NCI-H82 (cell line): ENCODE data around the gene HRNR.
"Not testable (repeated sequence)": the region's sequence is repeated elsewhere in the genome, so short reads cannot be mapped to it uniquely, and the experiment has no call there.

Experiments
- DNase-seq: peaks from one replicate; lab custom pipeline; 2025; lab: John Stamatoyannopoulos, UW

The HRNR gene

DNA sequence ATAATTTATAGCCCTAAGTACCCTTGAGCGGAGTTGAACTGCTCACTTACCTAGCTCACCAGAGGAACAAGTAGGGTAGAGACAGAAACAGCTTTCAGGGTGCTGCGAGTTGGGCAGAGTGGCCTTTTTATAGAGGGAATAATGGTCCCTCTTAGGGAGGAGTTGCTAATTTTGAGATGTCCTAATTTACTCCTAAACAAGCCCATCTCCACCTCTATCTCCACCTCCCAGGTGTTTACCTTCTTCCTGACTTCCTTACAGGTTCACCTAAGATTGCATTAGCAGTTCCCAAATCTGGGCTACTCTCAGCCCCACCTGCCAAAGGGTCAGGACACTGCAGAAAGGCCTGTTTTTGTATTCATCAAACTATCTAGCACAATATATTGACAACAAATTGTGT is at the start of gene HRNR:
HRNR (minus strand) TSS at position 101 of the 400 bp plus-strand sequence. CDS start 940 bp downstream, outside the sequence.
- DNase-seq: no peak

DNA sequence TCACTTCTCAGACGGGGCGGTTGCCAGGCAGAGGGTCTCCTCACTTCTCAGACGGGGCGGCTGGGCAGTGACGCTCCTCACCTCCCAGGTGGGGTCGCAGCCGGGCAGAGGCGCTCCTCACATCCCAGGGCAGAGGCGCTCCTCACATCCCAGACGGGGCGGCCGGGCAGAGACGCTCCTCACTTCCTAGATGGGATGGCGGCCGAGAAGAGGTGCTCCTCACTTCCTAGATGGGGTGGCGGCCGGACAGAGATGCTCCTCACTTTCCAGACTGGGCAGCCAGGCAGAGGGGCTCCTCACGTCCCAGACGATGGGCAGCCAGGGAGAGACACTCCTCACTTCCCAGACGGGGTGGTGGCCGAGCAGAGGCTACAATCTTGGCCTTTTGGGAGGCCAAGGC is 32.4 kb upstream of the HRNR start:
- DNase-seq: not testable (repeated sequence)

DNA sequence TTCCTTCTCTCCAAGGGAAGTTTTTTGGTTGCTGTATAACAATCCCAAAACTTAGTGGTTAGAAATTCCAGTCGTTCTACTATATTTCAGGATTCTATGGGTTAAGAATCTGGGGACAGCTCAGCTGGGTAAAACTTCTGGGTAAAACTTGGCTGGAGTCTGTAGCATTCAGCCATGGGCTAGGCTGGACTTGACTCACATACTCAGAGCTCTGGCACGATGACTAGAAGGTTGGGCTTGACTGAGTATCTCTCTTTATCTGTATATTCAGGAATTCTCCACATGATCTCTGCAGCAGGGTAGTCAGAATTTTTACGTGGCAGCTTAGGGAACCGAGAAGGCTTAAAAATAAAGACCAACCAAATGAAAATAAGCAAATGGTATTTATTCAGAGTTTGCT is 28.2 kb upstream of the HRNR start:
- DNase-seq: no peak

DNA sequence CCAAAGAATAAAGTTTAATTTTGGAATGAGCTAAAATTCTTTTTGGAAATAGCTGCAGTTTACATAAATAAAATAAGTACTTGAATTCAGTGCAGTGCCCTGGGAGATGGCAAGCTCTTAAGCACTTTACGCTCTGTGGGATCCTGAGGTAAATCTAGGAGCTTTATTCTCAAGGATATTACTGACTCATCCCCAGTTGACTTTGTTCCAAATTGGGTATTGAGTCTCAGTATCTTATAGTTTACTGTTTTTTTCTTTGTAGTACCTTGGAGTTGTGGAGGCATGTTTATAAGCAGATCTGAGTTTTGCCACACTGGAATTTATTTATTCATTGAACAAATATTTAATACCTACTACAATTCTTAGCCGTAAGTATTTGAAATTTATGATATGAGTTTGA is 27.4 kb upstream of the HRNR start:
- DNase-seq: no peak

DNA sequence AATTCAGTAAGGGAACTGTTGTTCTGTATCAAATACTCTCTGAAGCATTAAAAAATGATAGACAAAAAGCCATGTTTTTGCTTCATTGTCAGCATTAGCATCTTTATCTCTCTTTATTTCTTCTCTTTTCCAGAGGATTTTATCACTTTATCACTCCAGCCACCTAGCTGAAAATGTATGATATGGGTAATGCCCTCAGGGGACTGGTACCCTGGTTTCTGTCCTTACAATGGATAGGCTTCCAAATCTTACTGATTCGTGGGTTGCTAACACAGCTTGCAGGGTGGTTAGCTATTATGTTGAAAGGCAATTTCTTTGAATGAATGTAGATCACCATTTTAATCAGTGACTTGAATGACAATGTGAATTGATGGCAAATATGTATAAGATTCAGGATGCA is 23.3 kb upstream of the HRNR start:
- DNase-seq: no peak

DNA sequence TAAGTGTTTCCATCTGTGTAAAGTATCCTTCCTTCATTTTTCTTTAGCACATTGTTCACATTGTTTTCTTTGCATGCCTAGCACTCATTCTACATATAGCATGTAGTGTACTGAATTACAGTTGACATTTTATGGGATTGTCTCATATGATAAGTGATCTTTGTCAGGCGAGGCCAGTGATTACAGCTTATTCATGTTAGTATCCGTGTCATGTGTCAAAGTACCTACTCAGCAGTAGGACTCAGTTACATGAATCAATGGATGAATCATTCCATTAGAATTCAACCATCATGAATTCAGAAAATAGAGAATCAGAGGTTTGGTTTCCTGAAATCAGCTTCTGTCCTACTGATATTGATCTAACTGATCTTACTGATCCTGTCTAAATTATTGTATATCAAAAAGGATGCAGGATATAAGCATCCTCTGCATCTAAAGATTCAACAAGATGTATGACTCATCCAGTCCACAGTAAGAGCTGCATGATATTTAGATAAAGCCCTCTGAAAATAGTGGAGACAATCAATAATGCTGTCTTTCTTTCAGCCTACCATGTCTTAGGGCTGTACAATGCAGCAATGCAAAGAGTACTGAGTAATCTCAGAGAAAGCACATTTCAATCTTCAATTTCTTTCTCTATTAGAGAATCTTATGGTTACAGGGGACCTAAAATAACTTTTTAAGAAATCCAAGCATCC is 20.7 kb upstream of the HRNR start:
- no peak for DNase-seq

DNA sequence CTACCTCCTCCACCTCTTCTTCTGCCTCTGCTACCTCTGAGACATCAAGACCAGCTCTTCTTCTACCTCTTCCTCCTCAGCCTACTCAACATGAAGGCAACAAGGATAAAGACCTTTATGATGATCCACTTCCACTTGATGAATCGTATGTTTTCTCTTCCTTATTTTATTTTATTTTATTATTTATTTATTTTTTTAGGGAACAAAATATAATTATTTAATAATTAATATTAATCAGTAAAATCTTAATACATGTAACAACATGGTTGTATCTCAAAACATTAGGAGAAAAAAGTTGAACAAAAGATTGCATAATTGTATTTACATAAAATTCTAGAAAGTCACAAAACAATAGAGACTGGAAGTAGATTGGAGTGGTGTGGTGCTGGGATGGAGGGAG is 13.1 kb upstream of the HRNR start:
- DNase-seq: no peak

DNA sequence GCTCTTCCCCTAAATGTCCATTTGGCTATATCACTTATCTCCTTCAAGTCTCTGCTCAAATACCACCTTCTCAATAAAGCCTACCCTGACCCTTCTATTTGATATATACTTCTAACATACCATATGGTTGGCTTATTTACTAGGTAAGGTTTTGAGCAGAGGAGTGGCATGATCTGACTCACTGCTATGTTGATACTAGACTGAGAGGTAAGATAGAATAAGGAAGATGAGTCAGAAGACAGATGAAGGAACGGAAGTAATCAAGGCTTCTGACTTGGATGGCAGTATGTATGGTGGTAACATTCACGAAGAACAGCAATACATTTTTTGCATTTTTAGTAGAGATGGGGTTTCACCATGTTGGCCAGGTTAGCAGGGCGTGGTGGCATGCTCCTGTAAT is 4.8 kb upstream of the HRNR start:
- no peak for DNase-seq

DNA sequence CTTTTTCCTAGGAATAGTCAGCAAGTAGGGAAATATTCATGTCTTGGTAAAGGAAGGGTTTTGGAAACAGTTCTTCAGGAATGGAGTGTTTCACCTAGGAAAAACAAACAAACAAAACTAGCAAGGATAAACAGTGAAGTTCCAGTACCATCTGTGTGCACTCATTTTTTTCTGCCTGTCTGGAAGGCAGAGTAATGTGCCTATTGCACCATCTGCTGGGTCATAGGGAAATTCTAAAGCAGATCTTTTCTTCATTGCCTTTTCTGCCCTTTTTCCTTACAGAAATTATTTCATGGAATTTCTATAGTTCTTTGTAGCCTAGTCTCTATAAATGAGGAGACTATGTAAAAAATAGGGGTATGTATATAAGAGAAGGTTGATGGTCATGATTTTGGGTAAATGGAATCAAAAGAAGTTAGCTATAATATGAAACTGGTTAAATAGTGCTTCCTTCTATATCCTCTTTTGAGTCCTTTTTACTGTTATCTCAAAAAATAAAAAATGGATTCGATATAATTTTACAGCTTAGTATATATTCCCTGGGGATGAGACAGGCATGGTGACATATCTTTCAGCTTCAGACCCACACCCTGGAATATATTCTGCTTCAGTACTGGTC is 3.4 kb upstream of the HRNR start:
- no peak for DNase-seq

DNA sequence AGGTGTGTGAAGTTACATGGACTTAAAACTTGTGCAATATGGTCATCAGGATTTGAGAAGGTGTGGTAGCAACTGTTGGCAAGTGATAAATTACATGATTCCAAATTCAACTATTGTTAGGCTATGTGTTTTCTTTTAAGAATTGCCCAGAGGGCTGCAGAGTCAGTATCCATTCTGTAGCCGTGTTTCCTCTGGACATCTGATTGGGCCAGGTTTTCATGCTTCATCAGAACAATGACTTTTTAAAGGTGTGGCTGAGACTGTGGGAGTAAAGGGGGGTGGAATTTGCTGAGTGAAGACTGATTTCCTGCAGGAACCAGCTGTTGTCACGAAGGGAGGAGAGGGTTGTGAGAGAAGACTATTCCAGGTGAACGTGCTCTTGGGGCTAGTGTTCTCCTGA is 1.7 kb upstream of the HRNR start:
- DNase-seq: no peak

DNA sequence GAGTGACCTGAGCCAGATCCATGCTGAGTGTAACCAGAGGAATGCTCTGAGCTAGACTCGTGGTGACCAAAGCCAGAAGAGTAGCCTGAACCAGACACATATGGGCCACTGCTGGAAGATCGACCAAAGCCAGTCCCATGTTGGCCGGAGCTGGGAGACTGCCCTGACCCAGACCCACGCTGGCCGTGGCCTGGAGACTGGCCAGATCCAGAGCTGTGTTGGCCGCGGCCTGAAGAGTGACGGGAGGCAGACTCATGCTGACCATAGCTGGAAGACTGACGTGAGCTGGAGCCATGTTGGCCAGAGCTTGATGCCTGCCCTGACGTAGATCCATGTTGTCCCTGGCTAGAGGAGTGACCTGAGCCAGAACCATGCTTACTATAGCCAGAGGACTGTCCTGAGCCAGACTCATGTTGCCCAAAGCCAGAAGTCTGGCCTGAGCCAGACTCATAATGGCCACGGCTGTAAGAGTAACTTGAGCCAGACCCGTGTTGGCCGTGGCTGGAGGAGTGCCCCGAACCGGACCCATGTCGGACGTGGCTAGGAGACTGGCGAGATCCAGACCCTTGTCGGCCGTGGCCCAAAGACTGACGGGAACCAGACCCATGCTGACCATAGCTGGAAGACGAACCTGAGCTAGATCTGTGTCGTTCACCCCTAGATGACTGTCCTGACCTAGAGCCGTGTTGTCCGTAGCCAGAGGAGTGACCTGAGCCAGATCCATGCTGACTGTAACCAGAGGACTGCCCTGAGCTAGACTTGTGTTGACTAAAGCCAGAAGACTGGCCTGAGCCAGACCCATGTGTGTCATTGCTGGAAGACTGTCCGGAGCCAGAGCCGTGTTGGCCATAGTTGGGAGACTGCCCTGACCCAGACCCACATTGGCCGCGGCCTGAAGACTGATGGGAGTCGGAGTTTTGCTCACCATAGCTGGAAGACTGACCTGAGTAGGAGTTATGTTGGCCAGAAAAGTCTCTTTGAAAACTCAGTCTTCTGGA is 3.5 kb downstream of the HRNR start:
- no peak for DNase-seq

DNA sequence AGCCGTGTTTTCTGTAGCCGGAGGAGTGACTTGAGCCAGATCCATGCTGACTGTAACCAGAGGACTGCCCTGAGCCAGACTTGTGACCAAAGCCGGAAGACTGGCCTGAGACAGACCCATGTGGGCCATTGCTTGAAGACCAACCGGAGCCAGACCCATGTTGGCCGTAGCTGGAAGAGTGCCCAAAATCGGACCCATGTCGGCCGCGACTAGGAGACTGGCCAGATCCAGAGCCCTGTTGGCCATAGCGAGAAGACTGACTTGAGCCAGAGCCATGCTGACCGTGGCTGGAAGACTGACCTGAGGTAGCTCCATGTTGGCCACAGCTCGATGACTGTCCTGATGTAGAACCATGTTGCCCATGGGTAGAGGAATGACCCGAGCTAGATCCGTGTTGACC is 4.6 kb downstream of the HRNR start:
- DNase-seq: not testable (repeated sequence)

DNA sequence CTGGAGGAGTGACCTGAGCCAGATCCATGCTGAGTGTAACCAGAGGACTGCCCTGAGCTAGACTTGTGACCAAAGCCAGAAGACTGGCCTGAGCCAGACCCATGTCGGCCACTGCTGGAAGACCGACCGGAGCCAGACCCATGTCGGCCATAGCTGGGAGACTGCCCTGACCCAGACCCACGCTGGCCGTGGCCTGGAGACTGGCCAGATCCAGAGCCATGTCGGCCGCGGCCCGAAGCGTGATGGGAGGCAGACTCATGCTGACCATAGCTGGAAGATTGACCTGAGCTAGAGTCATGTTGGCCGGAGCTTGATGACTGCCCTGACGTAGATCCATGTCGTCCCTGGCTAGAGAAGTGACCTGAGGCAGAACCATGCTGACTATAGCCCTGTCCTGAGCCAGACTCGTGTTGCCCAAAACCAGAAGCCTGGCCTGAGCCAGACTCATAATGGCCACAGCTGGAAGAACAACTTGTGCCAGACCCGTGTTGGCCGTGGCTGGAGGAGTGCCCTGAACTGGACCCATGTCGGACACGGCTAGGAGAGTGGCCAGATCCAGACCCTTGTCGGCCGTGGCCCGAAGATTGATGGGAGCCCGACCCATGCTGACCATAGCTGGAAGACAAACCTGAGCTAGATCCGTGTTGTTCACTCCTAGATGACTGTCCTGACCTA is 5.1 kb downstream of the HRNR start:
- DNase-seq: no peak

DNA sequence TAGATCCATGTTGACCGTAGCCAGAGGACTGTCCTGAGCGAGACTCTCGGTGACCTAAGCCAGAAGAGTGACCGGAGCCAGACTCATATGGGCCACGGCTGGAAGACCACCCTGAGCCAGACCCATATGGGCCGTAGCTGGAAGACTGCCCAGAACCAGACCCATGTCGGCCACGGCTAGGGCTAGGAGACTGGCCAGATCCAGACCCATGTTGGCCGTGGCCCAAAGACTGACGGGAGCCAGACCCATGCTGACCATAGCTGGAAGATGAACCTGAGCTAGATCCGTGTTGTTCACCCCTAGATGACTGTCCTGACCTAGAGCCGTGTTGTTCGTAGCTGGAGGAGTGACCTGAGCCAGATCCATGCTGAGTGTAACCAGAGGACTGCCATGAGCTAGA is 8.4 kb downstream of the HRNR start:
- not testable (repeated sequence) for DNase-seq

DNA sequence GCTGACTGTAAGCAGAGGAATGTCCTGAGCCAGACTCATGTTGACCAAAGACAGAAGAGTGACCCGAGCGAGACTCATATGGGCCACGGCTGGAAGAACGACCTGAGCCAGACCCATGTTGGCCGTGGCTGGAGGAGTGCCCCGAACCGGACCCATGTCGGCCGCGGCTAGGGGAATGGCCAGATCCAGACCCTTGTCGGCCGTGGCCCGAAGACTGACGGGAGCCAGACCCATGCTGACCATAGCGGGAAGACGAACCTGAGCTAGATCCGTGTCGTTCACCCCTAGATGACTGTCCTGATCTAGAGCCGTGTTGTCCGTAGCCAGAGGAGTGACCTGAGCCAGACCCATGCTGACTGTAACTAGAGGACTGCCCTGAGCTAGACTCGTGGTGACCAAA is 9.1 kb downstream of the HRNR start:
- not testable (repeated sequence) for DNase-seq

DNA sequence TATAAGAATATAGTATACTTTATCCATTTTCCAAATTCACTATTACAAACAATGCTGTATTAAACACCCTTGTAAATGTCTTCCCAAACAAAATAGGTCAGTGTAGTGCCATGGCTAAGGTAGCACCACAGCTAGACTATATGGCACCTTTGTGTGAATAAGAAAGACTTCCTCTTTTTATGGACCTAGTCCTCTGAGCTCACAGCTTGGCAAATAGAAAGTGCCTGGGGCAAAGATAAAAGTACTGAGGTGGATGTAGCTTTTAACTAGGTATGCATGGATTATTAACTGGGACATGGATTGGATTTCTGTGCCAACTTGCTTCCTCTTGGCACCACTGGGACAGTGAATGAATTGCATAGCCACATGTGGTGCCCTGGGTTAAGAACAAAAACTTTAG is 25.0 kb downstream of the HRNR start:
- no peak for DNase-seq

DNA sequence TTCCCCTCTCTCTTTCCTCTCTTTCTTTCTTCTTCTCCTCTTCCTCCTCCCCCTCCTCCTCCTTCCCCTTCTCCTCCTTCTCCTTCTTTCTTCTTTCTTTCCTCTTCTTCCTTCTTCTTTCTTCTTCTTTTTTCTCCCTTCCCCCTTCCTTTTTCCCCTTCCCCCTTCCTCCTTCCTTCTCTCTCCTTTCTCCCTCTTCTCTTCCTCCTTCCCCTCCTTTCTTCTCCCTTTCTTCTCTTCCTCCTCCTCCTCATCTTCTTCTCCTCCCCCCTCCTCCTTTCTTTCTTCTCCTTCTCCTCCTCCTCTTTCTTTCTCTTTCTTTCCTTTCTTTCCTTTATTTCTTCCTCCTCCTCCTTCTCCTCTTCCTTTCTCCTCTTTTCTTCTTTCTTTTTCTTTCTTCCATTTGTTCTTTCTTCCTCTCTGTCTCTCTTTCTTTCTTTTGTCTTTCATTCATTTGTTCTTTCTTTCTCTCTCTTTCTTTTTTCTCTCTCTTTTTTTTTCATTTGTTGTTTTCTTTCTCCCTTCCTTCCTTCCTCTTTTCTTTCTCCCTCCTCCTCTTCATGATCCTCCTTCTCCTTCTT is 26.5 kb downstream of the HRNR start:
- DNase-seq: no peak

DNA sequence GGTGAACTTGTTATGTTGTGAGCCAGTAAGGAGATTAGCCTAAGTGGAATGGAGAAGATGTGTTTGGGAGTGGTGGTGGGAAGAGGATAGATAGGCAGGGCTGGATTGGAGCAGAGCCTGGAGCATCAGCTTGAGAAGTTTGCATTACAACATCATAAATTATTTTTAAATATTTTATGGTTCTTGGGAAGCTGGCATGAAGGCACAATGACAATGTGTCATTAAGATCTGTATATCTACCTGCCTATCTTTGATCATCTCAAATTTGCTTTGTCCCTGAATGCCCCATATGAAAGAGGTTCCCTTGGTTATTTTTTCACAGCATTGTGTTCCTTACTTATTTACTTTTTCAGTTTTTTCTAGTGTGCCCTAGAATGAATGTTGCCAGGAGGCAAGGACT is 32.3 kb downstream of the HRNR start:
- DNase-seq: no peak

DNA sequence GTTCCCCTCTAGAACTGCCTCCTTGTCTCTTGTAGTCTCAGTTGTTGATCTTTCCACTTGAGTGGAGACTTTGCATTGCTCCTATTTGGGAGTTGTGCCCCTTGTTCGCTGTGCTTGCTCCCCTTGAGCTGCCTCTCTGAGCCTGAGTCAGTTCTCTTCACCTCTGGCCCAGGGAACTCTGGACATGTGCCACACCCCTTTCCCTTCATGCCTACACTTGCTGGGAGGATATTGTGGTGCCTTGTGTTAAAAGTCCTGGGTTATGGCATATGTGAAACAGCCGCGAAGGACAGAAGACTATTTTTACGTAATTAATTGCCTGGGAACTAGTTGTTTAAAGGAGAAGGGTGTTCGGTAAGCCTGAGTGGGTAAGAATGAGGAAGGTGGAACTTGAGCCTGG is 32.7 kb downstream of the HRNR start:
- no peak for DNase-seq

DNA sequence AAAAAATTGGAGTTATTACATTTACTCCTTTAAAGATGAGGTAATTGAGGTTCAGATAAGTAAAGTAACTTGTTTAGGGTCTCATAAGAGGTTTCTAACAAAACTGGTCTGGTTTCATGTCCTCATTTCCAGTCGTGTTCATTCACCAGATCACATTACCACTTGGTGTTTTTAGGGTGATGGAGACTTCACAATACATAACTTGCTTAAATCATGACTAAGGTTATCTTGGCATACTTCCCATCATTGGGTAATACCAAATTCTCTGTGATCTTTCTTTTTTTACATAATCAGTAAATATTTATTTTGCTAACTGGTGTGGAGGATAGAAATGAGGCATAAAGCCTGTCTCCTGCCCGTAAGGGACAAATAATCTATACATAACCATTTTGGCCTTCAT is 33.4 kb downstream of the HRNR start:
- no peak for DNase-seq

DNA sequence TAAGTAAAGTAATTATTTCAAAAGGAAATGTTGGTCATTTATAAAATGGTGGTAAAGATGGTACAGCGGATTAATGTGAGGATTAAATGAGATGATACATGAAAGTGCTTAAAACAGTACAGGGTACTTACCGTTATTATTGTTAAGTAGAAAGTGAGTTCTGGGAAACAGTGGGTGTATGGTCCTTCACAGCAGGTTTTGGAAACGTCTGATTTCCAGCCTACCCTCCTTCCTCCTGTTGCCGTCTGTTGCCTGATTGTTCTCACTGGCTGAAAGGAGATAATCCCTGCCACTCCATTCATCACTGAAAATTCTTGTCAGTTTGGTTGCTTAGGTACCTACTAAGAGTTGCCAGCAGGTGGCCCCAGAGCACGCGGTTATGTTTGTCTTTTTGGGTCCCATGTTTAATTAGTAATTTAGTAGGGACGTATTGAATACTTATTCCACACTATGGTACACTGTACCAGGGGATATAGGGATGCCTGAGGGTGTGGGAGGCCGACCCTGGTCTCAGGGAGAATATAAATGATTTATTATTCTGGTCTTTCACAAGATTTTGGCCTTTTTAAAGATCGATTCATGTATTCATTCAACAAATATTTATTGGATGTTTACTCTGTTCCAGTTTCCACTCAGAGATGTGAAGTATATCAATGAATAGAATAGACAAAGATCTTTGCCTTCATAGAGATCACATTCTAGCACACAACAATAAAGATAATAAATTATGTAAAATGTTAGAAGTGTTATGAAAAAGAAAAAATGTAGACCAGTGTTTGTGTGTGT is 34.1 kb downstream of the HRNR start:
- peak; percentile 93 for DNase-seq
